D341Med (cell line): Measurements from ENCODE around the gene SLC19A1.

ENCODE experiments used
- DNase-seq: peaks from one replicate; pipeline ENCODE4 v3.0.0; 2012; ENCODE audit warnings: low spot score

Gene SLC19A1

GRCh38 chr21:45478115-45478801 is 64.0 kb downstream of the SLC19A1 start:
- peak; percentile 91 for DNase-seq

GRCh38 chr21:45477176-45478114 is 64.8 kb downstream of the SLC19A1 start:
- DNase-seq, result no peak

DNA sequence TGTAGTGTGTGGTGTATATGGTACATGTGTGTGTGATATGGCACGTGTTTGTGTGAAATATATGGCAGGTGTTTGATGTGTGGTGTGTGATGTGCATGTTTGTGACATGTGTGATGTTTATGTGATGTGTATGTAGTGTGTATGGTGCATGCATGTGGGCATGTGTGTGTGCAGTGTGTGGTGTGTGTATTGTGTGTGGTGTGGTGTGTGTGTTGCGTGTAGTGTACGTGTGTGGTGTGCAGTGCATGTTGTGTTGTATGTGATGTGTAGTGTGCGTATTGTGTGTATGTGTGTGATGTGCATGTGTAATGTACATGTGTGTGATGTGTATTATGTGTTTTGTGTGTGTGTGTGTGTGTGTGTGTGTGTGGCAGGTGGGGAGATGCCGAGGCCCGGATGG is 65.7 kb downstream of the SLC19A1 start:
- DNase-seq, result no peak

GRCh38 chr21:45475797-45476570 is 66.3 kb downstream of the SLC19A1 start:
- DNase-seq, result no peak

- DNase-seq, result no peak
These were observed 67.1 kb downstream of the SLC19A1 start for GRCh38 chr21:45475004-45475685.

DNA sequence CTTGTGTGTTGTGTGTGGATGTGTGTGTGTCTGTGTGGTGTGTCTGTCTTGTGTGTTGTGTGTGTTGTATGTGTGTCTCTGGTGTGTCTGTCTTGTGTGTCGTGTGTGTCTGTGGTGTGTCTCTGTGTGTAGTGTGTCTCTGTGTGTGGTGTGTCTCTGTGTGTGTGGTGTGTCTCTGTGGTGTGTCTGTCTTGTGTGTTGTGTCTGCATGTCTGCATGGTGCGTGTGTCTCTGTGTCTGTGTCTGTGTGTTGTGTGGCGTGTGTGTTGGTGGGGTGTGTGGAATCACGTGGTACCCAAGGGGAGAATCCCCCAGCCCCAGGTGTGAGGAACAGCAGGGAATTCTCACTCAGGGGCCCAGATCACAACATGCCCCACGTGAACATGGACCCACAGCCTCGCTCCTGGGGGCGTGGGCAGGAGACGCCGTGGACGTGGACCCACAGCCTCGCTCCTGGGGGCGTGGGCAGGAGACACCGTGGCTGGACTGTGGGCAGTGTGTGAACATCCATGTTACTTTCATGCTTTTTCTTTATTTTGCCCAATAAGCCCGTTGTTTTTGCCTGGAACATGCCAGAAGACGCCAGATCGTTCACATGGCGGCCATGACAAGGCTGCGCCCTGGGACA is 67.8 kb downstream of the SLC19A1 start:
- DNase-seq, result no peak

DNA sequence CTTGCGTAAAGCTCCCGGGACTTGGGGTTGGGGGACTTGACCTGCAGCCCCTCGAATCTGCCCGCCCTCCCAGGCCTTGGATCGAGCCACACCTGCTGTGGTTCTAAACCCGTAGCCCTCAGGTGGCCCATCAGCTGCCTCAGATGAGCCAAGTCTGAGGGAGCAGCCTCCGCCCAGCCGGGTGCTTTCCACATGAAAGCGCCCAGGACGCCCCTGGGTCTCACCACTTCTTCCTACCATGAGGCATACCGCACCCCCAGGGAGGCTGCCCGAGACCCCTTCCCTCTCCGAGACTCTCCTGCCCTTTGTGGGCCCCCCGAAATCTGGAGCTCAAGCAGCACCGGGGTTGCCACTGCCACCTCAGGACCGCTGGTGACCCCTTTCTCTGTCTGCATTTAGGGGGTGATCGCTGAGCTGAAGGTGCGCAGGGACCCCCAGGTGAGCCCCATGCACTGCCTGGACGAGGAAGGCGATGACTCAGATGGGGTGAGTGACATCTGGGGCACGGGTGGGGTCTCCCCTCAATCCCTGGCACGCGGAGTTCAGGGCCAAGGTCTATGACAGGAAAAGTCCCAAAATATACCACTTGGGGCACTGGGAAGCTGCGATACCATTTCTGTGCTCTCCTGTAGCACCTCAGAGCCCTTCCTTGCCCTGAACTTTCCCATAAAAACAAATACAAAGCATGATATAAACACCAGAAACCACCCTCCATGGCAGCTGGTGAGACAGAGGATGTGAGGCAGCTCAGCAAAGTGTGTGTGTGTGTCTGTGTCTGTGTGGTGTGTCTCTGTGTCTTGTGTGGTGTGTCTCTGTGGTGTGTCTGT is 68.5 kb downstream of the SLC19A1 start:
- DNase-seq, result no peak

DNA sequence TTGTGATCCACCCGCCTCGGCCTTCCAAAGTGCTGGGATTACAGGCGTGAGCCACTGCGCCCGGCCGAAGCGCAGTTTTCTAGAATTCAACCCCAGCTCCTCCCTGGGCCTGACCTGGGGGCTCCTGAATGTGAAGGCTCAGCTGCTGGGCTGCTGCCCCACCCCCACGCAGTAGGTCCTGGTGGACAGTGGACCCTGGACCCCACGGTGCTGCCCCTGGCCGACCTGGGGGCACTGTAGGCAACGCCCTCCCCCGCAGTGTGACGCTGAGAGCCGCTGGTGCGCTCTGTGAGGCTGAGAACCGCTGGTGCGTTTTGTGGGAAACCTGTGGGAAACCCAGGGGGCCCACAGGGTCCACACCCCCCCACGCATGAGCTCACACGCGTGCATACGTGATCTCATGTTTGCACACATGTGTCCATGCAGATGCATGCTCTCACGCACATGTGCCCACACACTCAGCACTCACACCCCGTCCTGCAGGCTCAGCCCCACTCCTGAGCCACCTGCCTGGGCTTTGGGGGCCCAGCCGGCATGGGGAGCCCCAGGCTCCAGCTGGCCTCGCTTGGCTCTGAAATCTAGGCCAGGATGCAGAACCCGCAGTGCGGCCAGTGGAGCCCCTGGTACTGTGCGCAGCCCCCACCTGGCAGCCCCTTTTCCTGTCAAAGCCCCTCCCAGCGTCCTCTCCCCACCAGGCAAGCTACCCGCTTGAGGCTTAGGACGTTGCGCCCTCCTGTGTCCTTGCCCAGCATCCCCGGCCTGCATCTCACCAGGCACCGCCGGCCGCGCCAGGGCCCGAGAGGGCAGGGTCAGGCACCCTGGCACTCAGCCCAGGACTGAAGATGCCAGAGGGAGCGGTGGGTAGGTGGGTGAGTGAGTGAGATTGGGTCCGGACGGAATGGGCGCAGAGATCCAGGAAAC is 69.5 kb downstream of the SLC19A1 start:
- no peak for DNase-seq

- no peak for DNase-seq
These were observed 70.6 kb downstream of the SLC19A1 start for GRCh38 chr21:45471525-45472221.

GRCh38 chr21:45470773-45471524 is 71.3 kb downstream of the SLC19A1 start:
- DNase-seq, result no peak

DNA sequence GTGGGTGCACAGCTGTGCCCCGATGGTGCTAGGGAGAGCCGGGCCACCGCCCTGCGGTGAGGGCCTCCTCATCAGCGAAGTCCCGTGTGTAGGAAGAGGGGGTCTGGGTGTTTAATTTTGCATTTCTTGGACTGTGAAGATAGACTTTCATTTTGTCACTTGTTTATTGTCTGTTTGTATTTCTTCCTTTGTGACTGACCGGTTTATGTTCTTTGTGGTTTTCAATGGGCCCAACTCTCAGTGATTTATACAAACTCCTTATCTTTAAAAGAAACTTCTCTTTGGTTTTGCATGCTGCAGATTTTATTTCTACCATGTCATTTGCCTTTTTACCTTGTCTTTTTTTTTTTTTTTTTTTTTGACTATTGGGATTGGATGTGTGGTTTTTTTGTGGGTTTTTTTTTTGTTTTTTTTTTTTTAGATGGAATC is 72.1 kb downstream of the SLC19A1 start:
- no peak for DNase-seq

- DNase-seq, result no peak
These were observed 72.8 kb downstream of the SLC19A1 start for GRCh38 chr21:45469273-45470086.

DNA sequence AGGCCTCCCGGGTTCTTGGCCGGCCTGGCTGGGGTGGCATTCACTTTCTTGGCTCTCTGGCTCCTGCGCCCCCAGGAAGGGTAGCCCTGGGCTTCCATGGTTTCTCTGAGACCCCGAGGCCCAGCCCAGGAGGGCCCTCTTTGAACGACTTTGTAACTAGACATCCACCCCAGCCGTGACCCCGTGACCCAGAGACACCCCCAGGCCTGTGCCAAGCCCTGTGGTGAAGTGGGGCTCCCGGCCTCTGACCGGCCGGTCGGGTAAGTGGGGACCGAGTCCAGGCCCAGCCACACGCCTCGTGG is 73.3 kb downstream of the SLC19A1 start:
- DNase-seq, result no peak

GRCh38 chr21:45468051-45468970 is 73.9 kb downstream of the SLC19A1 start:
- DNase-seq, result no peak

GRCh38 chr21:45467221-45467779 is 74.9 kb downstream of the SLC19A1 start:
- DNase-seq, result no peak
